HG03460 (cell line): ENCODE results near the gene SEMA3B.

Source experiments
- ATAC-seq: cut with Tn5 transposase; IDR thresholded peaks from one replicate; pipeline ENCODE4 v1.9.1; 2021; ENCODE audit not compliant: unreplicated experiment

Gene SEMA3B

GRCh38 chr3:50327129-50327528, 58.2 kb downstream of the SEMA3B start:
- no peak for ATAC-seq
